Progenitor cell of endocrine pancreas (in vitro differentiated cells): ENCODE measurements around the gene ZNF558. TPM values are rescaled to one million over a fixed set of nuclear protein-coding genes. Genes with fewer than 3 reads are reported as not detected.

Experiments
- DNase-seq: peaks from one replicate; pipeline ENCODE4 v3.0.0; 2021; ENCODE audit warnings: low spot score; ENCODE audit not compliant: unreplicated experiment
- H3K27ac Mint-ChIP-seq: 2 replicates; pipeline ENCODE4 v1.8.0; 2021; ENCODE audit warnings: mild to moderate bottlenecking, moderate library complexity, mixed read lengths
- H3K27me3 Mint-ChIP-seq: 2 replicates; pipeline ENCODE4 v1.8.0; 2021; ENCODE audit warnings: mixed read lengths
- H3K36me3 Mint-ChIP-seq: 2 replicates; pipeline ENCODE4 v1.8.0; 2022; ENCODE audit warnings: mixed read lengths; ENCODE audit not compliant: insufficient read depth
- H3K4me1 Mint-ChIP-seq: 2 replicates; pipeline ENCODE4 v1.8.0; 2021; ENCODE audit warnings: low read depth, mixed read lengths
- H3K4me3 Mint-ChIP-seq: 2 replicates; pipeline ENCODE4 v1.8.0; 2021; ENCODE audit warnings: low read depth, mild to moderate bottlenecking, moderate library complexity, mixed read lengths
- H3K9me3 Mint-ChIP-seq: 2 replicates; pipeline ENCODE4 v1.8.0; 2021; ENCODE audit warnings: low read depth, mixed read lengths
- CTCF ChIP-seq: fragments of 200-600 bp; sonication (generic); IDR thresholded peaks from one replicate; pipeline ENCODE4 v1.5.0; 2021; ENCODE audit warnings: antibody characterized with exemption, mild to moderate bottlenecking; ENCODE audit not compliant: unreplicated experiment
- long read RNA-seq: library from polyadenylated mRNA; unstranded; transcript quantifications from one replicate; pipeline ENCODE4 v2.0.0, GENCODE V29; 2020
- total RNA-seq: library from RNA; stranded (reverse); gene quantifications from 2 replicates; pipeline ENCODE4 v1.2.1, GENCODE V29; 2021

ZNF558 gene
- total RNA-seq = 52.6 and 54.0 TPM in 2 replicates
- long read RNA-seq, full-length matches to known transcripts = 9 of 42 reads
- long read RNA-seq, partial matches to known transcripts = 4 of 42 reads
- long read RNA-seq, other reads (novel, unspliced or antisense) = 29 of 42 reads

- H3K4me3 Mint-ChIP-seq = peak within 1 kb of the TSS; percentile 89
- H3K27me3 Mint-ChIP-seq = peaks cover 3% of the 10 kb centered on the region
- peaks cover 6% of the 10 kb centered on the region for H3K4me1 Mint-ChIP-seq
- peak within 1 kb of the TSS; percentile 95 for H3K27ac Mint-ChIP-seq
- H3K36me3 Mint-ChIP-seq = peaks cover 17% of the 10 kb centered on the region
- peak; percentile 91 for DNase-seq
- H3K9me3 Mint-ChIP-seq = peaks cover 17% of the 10 kb centered on the region
- TF ChIP-seq CTCF = no peak
Measured at GRCh38 chr19:8832132-8833021, at the start of gene ZNF558, which contains the start of gene MBD3L1. ZNF558 (minus strand) TSS chr19:8832304; CDS start chr19:8822659, 9,645 bp downstream. MBD3L1 (plus strand) TSS chr19:8832377; CDS start chr19:8842679, 10,302 bp downstream.

GRCh38 chr19:8881512-8881911 is 49.4 kb upstream of the ZNF558 start:
- Mint-ChIP-seq H3K4me1 (no peaks in the 10 kb centered on the region), H3K4me3 (no peak overlapping the region), H3K27me3 (no peaks in the 10 kb centered on the region), H3K27ac (no peak overlapping the region), H3K36me3 (peaks cover 1% of the 10 kb centered on the region), H3K9me3 (peaks cover 37% of the 10 kb centered on the region)
- TF ChIP-seq CTCF = no peak
- no peak for DNase-seq

- no peak for TF ChIP-seq CTCF
- Mint-ChIP-seq H3K9me3 (peaks cover 37% of the 10 kb centered on the region), H3K27me3 (no peaks in the 10 kb centered on the region), H3K27ac (no peak overlapping the region), H3K4me1 (no peaks in the 10 kb centered on the region), H3K4me3 (no peak overlapping the region), H3K36me3 (peaks cover 1% of the 10 kb centered on the region)
- DNase-seq = no peak
Measured at GRCh38 chr19:8880868-8881488, 48.9 kb upstream of the ZNF558 start.

- no peak for TF ChIP-seq CTCF
- H3K36me3 Mint-ChIP-seq = peaks cover 3% of the 10 kb centered on the region
- H3K4me3 Mint-ChIP-seq = no peak overlapping the region
- H3K9me3 Mint-ChIP-seq = peaks cover 45% of the 10 kb centered on the region
- no peaks in the 10 kb centered on the region for H3K4me1 Mint-ChIP-seq
- no peak overlapping the region for H3K27ac Mint-ChIP-seq
- no peaks in the 10 kb centered on the region for H3K27me3 Mint-ChIP-seq
- no peak for DNase-seq
Measured at GRCh38 chr19:8877854-8878705, 46.0 kb upstream of the ZNF558 start.
